ENCODE data around the gene SLX1B.
"Not testable (repeated sequence)": the region's sequence is repeated elsewhere in the genome, so short reads cannot be mapped to it uniquely, and the experiment has no call there.

Gene SLX1B

GRCh38 chr16:29506308-29506707 is 52.0 kb downstream of the SLX1B start, which contains the start of gene NPIPB12:
Gene NPIPB12, minus strand, starts transcription at chr16:29506408.
- H3K4me3 Mint-ChIP-seq, ATAC-seq, H3K36me3 Mint-ChIP-seq, H3K27ac Mint-ChIP-seq, H3K4me1 Mint-ChIP-seq, H3K27me3 Mint-ChIP-seq, H3K9me3 Mint-ChIP-seq: not testable (repeated sequence)
